IgD-negative memory B cell (primary cell): Measurements from ENCODE around the gene SH3TC2. TPM values are rescaled to one million over a fixed set of nuclear protein-coding genes. Genes with fewer than 3 reads are reported as not detected.
"Not testable (repeated sequence)": the region's sequence is repeated elsewhere in the genome, so short reads cannot be mapped to it uniquely, and the experiment has no call there.

ENCODE experiments used
- H3K27ac Mint-ChIP-seq, 3 donors: one replicate each; pipeline ENCODE4 v1.8.0; 2020 to 2022; ENCODE audit warnings: mild to moderate bottlenecking in 3 of 3, mixed read lengths in 3 of 3, moderate library complexity in 1 of 3
- H3K27me3 Mint-ChIP-seq: one replicate; pipeline ENCODE4 v1.8.0; 2021; ENCODE audit warnings: mixed read lengths
- H3K36me3 Mint-ChIP-seq: one replicate; pipeline ENCODE4 v1.8.0; 2020; ENCODE audit warnings: mild to moderate bottlenecking, mixed read lengths
- H3K4me1 Mint-ChIP-seq, 3 donors: one replicate each; pipeline ENCODE4 v1.8.0; 2020 to 2022; ENCODE audit warnings: mixed read lengths in 3 of 3, mild to moderate bottlenecking in 1 of 3
- H3K4me3 Mint-ChIP-seq, 4 donors: one replicate each; pipeline ENCODE4 v1.8.0; 2020 to 2022; ENCODE audit warnings: mild to moderate bottlenecking in 4 of 4, mixed read lengths in 4 of 4, moderate library complexity in 3 of 4
- H3K9me3 Mint-ChIP-seq, 3 donors: one replicate each; pipeline ENCODE4 v1.8.0; 2020 to 2021; ENCODE audit warnings: mixed read lengths in 3 of 3, mild to moderate bottlenecking in 1 of 3
- polyA plus RNA-seq: library from polyadenylated mRNA; unstranded; fragments of 300-500 nt; fragmentation: Illumina TruSeq; gene quantifications from one replicate; pipeline ENCODE4 v1.2.3, GENCODE V29; 2021

SH3TC2 gene
- not detected for polyA plus RNA-seq

GRCh38 chr5:149063017-149063687 is at the start of gene SH3TC2:
Gene SH3TC2 (minus strand): TSS chr5:149063062. CDS start chr5:149063022, 40 bp downstream.
- H3K27me3 Mint-ChIP-seq, result peaks cover 18% of the 10 kb centered on the region
- H3K9me3 Mint-ChIP-seq, result peaks cover 2 to 8% (median 5%) of the 10 kb centered on the region in 3 donors
- no peak within 1 kb of the TSS for H3K4me3 Mint-ChIP-seq
- H3K4me1 Mint-ChIP-seq, result no peaks in the 10 kb centered on the region
- H3K27ac Mint-ChIP-seq, result no peak within 1 kb of the TSS
- H3K36me3 Mint-ChIP-seq, result no peaks in the 10 kb centered on the region

GRCh38 chr5:149110406-149110805 is 47.5 kb upstream of the SH3TC2 start:
- no peak overlapping the region for H3K4me3 Mint-ChIP-seq
- no peaks in the 10 kb centered on the region for H3K4me1 Mint-ChIP-seq
- H3K27ac Mint-ChIP-seq, result no peak overlapping the region
- H3K9me3 Mint-ChIP-seq, result no peaks in the 10 kb centered on the region
- H3K27me3 Mint-ChIP-seq, result no peaks in the 10 kb centered on the region
- peaks cover 1% of the 10 kb centered on the region for H3K36me3 Mint-ChIP-seq

- H3K9me3 Mint-ChIP-seq, result no peaks in the 10 kb centered on the region
- no peaks in the 10 kb centered on the region for H3K27me3 Mint-ChIP-seq
- no peaks in the 10 kb centered on the region for H3K4me1 Mint-ChIP-seq
- H3K27ac Mint-ChIP-seq, result no peak overlapping the region
- H3K36me3 Mint-ChIP-seq, result peaks cover 1% of the 10 kb centered on the region
- no peak overlapping the region for H3K4me3 Mint-ChIP-seq
Observed at GRCh38 chr5:149108651-149109280, 45.9 kb upstream of the SH3TC2 start.

GRCh38 chr5:149100331-149100730 is 37.5 kb upstream of the SH3TC2 start:
- no peaks in the 10 kb centered on the region for H3K27me3 Mint-ChIP-seq
- H3K9me3 Mint-ChIP-seq, result peaks cover 14 to 54% (median 29%) of the 10 kb centered on the region in 3 donors
- no peak overlapping the region for H3K27ac Mint-ChIP-seq
- peaks cover 2% of the 10 kb centered on the region for H3K36me3 Mint-ChIP-seq
- no peak overlapping the region for H3K4me3 Mint-ChIP-seq
- no peaks in the 10 kb centered on the region for H3K4me1 Mint-ChIP-seq

- Mint-ChIP-seq H3K4me1 (no peaks in the 10 kb centered on the region), H3K9me3 (peaks cover 14 to 54% (median 29%) of the 10 kb centered on the region in 3 donors), H3K4me3 (no peak overlapping the region), H3K27me3 (no peaks in the 10 kb centered on the region), H3K27ac (no peak overlapping the region), H3K36me3 (peaks cover 2% of the 10 kb centered on the region)
Observed at GRCh38 chr5:149099920-149100319, 37.1 kb upstream of the SH3TC2 start.

- H3K4me1 Mint-ChIP-seq, result no peaks in the 10 kb centered on the region
- no peak overlapping the region for H3K4me3 Mint-ChIP-seq
- H3K36me3 Mint-ChIP-seq, result peaks cover 2% of the 10 kb centered on the region
- H3K9me3 Mint-ChIP-seq, result peaks cover 13 to 38% (median 35%) of the 10 kb centered on the region in 3 donors
- peaks cover 6% of the 10 kb centered on the region for H3K27me3 Mint-ChIP-seq
- no peak overlapping the region for H3K27ac Mint-ChIP-seq
Observed at GRCh38 chr5:149094996-149095395, 32.1 kb upstream of the SH3TC2 start.

- peaks cover 11 to 27% (median 25%) of the 10 kb centered on the region in 3 donors for H3K9me3 Mint-ChIP-seq
- H3K27me3 Mint-ChIP-seq, result peaks cover 6% of the 10 kb centered on the region
- no peak overlapping the region for H3K27ac Mint-ChIP-seq
- no peak overlapping the region for H3K4me3 Mint-ChIP-seq
- peaks cover 2% of the 10 kb centered on the region for H3K36me3 Mint-ChIP-seq
- H3K4me1 Mint-ChIP-seq, result no peaks in the 10 kb centered on the region
Observed at GRCh38 chr5:149093625-149094024, 30.8 kb upstream of the SH3TC2 start.

DNA sequence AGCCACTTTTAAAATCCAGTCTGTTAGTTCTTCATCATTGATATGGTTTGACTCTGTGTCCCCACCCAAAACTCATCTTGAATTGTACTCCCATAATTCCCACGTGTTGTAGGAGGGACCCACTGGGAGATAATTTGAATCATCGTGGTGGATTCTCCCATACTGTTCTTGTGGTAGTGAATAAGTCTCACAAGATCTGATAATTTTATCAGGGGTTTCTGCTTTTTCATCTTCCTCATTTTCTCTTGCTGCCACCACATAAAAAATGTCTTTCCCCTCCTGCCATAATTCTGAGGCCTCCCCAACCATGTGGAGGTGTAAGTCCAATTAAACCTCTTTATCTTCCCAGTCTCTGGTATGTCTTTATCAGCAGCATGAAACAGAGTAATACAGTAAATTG is 26.9 kb upstream of the SH3TC2 start:
- no peak overlapping the region for H3K4me3 Mint-ChIP-seq
- no peaks in the 10 kb centered on the region for H3K4me1 Mint-ChIP-seq
- no peaks in the 10 kb centered on the region for H3K36me3 Mint-ChIP-seq
- H3K9me3 Mint-ChIP-seq, result peaks cover 4 to 11% (median 6%) of the 10 kb centered on the region in 3 donors
- H3K27ac Mint-ChIP-seq, result no peak overlapping the region
- peaks cover 9% of the 10 kb centered on the region for H3K27me3 Mint-ChIP-seq

DNA sequence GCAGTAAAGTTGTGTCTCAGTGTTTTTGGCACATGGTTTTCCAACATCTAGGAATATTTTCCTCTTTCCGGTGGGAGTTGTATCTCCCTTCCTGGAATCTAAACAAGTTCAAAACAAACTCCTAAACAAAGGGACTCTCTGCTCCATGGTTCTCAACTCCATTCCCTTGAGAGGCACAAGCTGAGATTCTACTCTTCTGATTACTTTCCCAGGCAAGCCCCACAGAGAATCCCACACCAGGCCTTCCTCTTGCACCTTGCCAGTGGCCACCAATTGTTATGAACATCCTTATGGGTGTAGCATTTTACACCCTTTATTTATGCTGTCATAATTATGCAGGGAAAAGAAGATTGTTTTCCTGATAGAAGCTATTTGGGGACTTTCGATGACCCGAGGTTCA is 25.8 kb upstream of the SH3TC2 start:
- no peaks in the 10 kb centered on the region for H3K36me3 Mint-ChIP-seq
- H3K27me3 Mint-ChIP-seq, result peaks cover 9% of the 10 kb centered on the region
- H3K27ac Mint-ChIP-seq, result no peak overlapping the region
- H3K4me1 Mint-ChIP-seq, result no peaks in the 10 kb centered on the region
- H3K9me3 Mint-ChIP-seq, result peaks cover 4 to 6% (median 4%) of the 10 kb centered on the region in 3 donors
- no peak overlapping the region for H3K4me3 Mint-ChIP-seq

DNA sequence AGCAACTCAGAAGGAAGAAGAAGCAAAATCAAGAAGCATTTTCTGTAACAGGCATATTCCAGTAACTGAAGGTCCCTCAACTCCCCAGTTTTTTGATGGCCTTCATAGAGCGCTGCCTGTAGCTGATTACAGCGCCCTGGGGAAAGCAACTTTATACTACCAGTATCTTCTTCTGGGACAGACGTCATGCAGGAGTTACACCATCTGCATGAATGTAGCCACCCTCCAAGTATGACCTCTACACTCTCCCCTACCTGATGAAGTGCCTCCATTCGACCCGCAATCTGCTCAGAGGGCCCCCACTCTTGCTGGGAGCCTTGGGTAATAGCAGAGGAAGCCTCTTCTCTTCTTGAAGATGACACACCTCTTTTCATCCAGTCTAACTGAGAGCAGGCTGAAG is 21.0 kb upstream of the SH3TC2 start:
- no peaks in the 10 kb centered on the region for H3K36me3 Mint-ChIP-seq
- no peaks in the 10 kb centered on the region for H3K9me3 Mint-ChIP-seq
- H3K27me3 Mint-ChIP-seq, result peaks cover 3% of the 10 kb centered on the region
- H3K4me3 Mint-ChIP-seq, result no peak overlapping the region
- H3K27ac Mint-ChIP-seq, result no peak overlapping the region
- H3K4me1 Mint-ChIP-seq, result no peaks in the 10 kb centered on the region

DNA sequence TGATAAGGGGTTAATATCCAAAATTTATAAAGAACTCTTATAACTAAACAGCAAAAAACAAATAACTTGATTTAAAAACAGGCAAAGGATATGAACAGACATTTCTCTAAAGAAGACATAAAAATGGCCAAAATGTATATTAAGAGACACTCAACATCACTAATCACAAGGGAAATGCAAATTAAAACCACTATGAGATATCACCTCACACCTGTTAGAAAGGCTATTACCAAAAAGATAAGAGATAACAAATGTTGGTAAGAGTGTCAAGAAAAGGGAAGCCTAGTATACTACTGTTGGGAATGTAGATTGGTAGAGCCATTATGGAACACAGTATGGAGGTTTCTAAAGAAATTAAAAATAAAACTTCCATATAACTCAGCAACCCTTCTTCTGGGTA is 19.4 kb upstream of the SH3TC2 start:
- peaks cover 3% of the 10 kb centered on the region for H3K27me3 Mint-ChIP-seq
- H3K36me3 Mint-ChIP-seq, result no peaks in the 10 kb centered on the region
- H3K4me3 Mint-ChIP-seq, result no peak overlapping the region
- no peak overlapping the region for H3K27ac Mint-ChIP-seq
- no peaks in the 10 kb centered on the region for H3K9me3 Mint-ChIP-seq
- no peaks in the 10 kb centered on the region for H3K4me1 Mint-ChIP-seq

DNA sequence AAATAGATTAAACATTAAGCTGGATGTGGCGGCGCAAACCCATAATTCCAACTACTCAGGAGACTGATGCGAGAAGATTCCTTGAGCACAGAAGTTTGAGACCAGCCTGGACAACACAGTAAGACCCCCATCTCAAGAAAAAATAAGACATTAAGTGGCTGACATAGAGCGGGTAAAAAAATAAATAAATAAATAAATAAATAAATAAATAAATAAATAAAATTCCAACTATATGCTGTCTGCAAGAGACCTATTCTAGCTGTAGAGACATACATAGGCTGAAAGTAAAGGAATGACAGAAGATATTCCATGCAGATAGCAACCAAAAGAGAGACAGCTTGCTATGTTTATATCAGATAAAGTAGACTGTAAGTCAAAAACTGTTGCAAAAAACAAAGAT is 17.4 kb upstream of the SH3TC2 start:
- H3K27ac Mint-ChIP-seq, result no peak overlapping the region
- H3K9me3 Mint-ChIP-seq, result peaks cover 0 to 4% (median 3%) of the 10 kb centered on the region in 3 donors
- no peaks in the 10 kb centered on the region for H3K36me3 Mint-ChIP-seq
- no peak overlapping the region for H3K4me3 Mint-ChIP-seq
- H3K27me3 Mint-ChIP-seq, result peaks cover 3% of the 10 kb centered on the region
- no peaks in the 10 kb centered on the region for H3K4me1 Mint-ChIP-seq

GRCh38 chr5:149079883-149080282 is 17.0 kb upstream of the SH3TC2 start:
- H3K27ac Mint-ChIP-seq, result no peak overlapping the region
- no peak overlapping the region for H3K4me3 Mint-ChIP-seq
- no peaks in the 10 kb centered on the region for H3K4me1 Mint-ChIP-seq
- H3K9me3 Mint-ChIP-seq, result peaks cover 0 to 4% (median 3%) of the 10 kb centered on the region in 3 donors
- no peaks in the 10 kb centered on the region for H3K36me3 Mint-ChIP-seq
- peaks cover 6% of the 10 kb centered on the region for H3K27me3 Mint-ChIP-seq

DNA sequence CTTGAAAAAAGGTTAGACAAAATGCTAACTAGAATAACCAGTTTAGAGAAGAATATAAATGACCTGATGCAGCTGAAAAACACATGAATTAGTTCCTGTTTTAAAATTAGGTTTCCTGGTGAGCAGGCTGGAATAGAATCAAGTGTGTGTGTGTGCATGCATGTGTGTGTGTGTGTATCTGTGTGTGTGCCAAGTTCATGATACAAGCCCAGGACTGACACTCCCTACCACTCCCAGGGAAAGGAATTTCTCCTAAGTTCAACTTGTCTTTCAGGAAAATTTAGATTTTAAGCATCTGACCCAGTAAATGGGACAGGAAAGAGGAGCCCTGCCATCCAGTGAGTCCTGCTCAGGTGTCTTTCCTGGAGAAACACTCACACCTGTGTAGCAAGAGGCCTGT is 11.2 kb upstream of the SH3TC2 start:
- not testable (repeated sequence) for H3K36me3 Mint-ChIP-seq, H3K4me1 Mint-ChIP-seq, H3K27me3 Mint-ChIP-seq

DNA sequence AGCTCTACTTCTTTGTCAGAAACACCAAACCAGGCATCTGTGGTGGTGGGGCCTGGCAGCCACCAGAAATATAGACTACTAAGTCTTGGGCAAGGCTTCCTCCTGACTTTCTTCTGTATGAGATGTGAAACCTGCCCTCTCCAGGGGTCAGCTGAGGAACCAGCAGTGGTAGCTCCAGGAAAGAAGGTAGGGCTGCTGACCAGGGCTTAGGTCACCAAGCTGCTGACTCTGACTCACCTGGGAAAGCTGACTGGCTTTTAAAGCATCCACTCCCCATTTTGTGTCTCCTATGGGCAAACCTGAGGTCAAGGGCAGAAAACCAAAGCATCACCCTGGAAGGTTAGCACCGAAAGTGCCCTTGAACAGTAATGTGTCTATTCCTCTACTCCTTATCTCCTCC is 10.4 kb upstream of the SH3TC2 start:
- Mint-ChIP-seq H3K9me3 (peaks cover 0 to 4% (median 4%) of the 10 kb centered on the region in 3 donors), H3K27me3 (peaks cover 7% of the 10 kb centered on the region), H3K4me3 (no peak overlapping the region), H3K4me1 (no peaks in the 10 kb centered on the region), H3K27ac (no peak overlapping the region), H3K36me3 (peaks cover 2% of the 10 kb centered on the region)

More for the DNA sequence above, 11.2 kb upstream of the SH3TC2 start:
- H3K27ac Mint-ChIP-seq, H3K9me3 Mint-ChIP-seq, H3K4me3 Mint-ChIP-seq: not testable (repeated sequence)

DNA sequence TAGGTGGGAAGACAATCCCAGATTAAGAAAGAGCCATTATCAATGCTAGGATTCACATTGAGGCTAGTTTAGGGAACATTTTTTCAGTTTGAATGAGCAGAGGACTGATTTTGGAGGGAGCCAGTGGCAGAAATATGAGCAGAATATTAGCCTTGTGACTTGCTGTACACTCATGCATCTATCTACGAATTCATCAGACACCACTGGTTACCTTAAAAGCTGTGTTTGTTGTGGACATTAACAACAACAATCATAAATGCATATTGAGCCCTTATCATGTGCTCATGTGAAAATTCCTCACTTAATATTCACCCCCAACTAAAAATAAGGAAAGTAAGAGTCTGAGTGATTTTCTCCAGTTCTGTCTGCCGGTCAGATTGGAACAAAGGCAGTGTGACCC is 9.9 kb upstream of the SH3TC2 start:
- no peaks in the 10 kb centered on the region for H3K4me1 Mint-ChIP-seq
- peaks cover 0 to 4% (median 4%) of the 10 kb centered on the region in 3 donors for H3K9me3 Mint-ChIP-seq
- H3K27ac Mint-ChIP-seq, result no peak overlapping the region
- peaks cover 2% of the 10 kb centered on the region for H3K36me3 Mint-ChIP-seq
- H3K4me3 Mint-ChIP-seq, result no peak overlapping the region
- peaks cover 7% of the 10 kb centered on the region for H3K27me3 Mint-ChIP-seq
